ENCODE data around the gene TBX22.

DNA sequence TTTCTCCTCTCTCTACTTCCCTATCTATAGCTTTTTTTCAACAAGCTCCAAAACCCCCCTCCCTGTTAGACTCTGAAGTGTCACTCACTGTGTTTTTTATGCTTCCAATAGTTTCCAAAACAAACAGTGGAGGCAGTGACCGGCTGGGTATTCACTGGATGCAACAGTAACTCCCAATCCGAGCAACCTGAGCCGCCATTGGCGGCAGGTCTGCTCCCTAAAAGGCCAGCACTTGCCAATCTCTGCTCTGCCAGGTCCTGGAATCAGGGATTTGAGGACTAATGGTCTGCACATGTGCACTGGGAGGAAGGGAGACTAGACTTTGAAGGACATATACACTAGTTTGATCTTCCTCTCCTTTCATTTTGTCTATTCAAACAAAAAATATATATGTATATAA lies 7.1 kb downstream of the TBX22 start:
- TF ChIP-seq RAD21 (IDR thresholded peaks at IDR 0.05) (no peak), SP1 (IDR thresholded peaks at IDR 0.05) (no peak), RXRA (IDR thresholded peaks at IDR 0.05) (no peak), MAX (IDR thresholded peaks at IDR 0.05) (no peak), YY1 (IDR thresholded peaks at IDR 0.05) (no peak), EGR1 (IDR thresholded peaks at IDR 0.05; ENCODE audit: low read depth in 2 of 2) (no peak)
- TF ChIP-seq, protein P1, sequence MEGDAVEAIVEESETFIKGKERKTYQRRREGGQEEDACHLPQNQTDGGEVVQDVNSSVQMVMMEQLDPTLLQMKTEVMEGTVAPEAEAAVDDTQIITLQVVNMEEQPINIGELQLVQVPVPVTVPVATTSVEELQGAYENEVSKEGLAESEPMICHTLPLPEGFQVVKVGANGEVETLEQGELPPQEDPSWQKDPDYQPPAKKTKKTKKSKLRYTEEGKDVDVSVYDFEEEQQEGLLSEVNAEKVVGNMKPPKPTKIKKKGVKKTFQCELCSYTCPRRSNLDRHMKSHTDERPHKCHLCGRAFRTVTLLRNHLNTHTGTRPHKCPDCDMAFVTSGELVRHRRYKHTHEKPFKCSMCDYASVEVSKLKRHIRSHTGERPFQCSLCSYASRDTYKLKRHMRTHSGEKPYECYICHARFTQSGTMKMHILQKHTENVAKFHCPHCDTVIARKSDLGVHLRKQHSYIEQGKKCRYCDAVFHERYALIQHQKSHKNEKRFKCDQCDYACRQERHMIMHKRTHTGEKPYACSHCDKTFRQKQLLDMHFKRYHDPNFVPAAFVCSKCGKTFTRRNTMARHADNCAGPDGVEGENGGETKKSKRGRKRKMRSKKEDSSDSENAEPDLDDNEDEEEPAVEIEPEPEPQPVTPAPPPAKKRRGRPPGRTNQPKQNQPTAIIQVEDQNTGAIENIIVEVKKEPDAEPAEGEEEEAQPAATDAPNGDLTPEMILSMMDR (IDR thresholded peaks at IDR 0.05; ENCODE audit: low read depth, low read length, missing input control) = no peak
- TF ChIP-seq, protein P2, sequence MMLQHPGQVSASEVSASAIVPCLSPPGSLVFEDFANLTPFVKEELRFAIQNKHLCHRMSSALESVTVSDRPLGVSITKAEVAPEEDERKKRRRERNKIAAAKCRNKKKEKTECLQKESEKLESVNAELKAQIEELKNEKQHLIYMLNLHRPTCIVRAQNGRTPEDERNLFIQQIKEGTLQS (IDR thresholded peaks at IDR 0.05) = no peak
- TF ChIP-seq, protein P3, sequence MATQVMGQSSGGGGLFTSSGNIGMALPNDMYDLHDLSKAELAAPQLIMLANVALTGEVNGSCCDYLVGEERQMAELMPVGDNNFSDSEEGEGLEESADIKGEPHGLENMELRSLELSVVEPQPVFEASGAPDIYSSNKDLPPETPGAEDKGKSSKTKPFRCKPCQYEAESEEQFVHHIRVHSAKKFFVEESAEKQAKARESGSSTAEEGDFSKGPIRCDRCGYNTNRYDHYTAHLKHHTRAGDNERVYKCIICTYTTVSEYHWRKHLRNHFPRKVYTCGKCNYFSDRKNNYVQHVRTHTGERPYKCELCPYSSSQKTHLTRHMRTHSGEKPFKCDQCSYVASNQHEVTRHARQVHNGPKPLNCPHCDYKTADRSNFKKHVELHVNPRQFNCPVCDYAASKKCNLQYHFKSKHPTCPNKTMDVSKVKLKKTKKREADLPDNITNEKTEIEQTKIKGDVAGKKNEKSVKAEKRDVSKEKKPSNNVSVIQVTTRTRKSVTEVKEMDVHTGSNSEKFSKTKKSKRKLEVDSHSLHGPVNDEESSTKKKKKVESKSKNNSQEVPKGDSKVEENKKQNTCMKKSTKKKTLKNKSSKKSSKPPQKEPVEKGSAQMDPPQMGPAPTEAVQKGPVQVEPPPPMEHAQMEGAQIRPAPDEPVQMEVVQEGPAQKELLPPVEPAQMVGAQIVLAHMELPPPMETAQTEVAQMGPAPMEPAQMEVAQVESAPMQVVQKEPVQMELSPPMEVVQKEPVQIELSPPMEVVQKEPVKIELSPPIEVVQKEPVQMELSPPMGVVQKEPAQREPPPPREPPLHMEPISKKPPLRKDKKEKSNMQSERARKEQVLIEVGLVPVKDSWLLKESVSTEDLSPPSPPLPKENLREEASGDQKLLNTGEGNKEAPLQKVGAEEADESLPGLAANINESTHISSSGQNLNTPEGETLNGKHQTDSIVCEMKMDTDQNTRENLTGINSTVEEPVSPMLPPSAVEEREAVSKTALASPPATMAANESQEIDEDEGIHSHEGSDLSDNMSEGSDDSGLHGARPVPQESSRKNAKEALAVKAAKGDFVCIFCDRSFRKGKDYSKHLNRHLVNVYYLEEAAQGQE (IDR thresholded peaks at IDR 0.05) = no peak
